SK-N-SH treated with all-trans-retinoic acid at 6 μM for 48 hours (cell line): Measurements from ENCODE around the gene BMPR1B.
A peak's percentile ranks its signal among the peaks of the same experiment; 100 is the strongest.

Experiments
- ATAC-seq: fragments of 200-7000 bp; cut with Tn5 transposase; 3 replicates; pipeline ENCODE4 v1.9.1; 2020; ENCODE audit warnings: mild to moderate bottlenecking, moderate library complexity
- BACH2 ChIP-seq: fragments of 250-450 bp; sonication (Bioruptor Pico); IDR thresholded peaks from 2 replicates; pipeline ENCODE4 v1.9.0; 2021; ENCODE audit warnings: mild to moderate bottlenecking, borderline replicate concordance
- CSDC2 ChIP-seq: fragments of 250-450 bp; sonication (Bioruptor Pico); IDR thresholded peaks from 2 replicates; pipeline ENCODE4 v1.5.0; 2020; ENCODE audit warnings: mild to moderate bottlenecking, moderate library complexity
- GLIS3 ChIP-seq: fragments of 250-450 bp; sonication (Bioruptor Pico); IDR thresholded peaks from 2 replicates; pipeline ENCODE4 v1.5.0; 2020; ENCODE audit warnings: mild to moderate bottlenecking, moderate library complexity
- ISL1 ChIP-seq: fragments of 250-450 bp; sonication (Bioruptor Pico); IDR thresholded peaks from 2 replicates; pipeline ENCODE4 v2.1.2; 2022; ENCODE audit warnings: mild to moderate bottlenecking, moderate library complexity
- OSR1 ChIP-seq: fragments of 250-450 bp; sonication (Bioruptor Pico); IDR thresholded peaks from 2 replicates; pipeline ENCODE4 v1.8.0; 2022; ENCODE audit warnings: moderate library complexity, mild to moderate bottlenecking, inconsistent platforms
- PPARA ChIP-seq: fragments of 250-450 bp; sonication (Bioruptor Pico); IDR thresholded peaks from 2 replicates; pipeline ENCODE4 v1.5.0; 2020; ENCODE audit warnings: mild to moderate bottlenecking, borderline replicate concordance
- RARB ChIP-seq: fragments of 250-450 bp; sonication (Bioruptor Pico); IDR thresholded peaks from 2 replicates; pipeline ENCODE4 v1.8.0; 2021; ENCODE audit warnings: mild to moderate bottlenecking, moderate library complexity
- SNAI2 ChIP-seq: fragments of 250-450 bp; sonication (Bioruptor Pico); IDR thresholded peaks from 2 replicates; pipeline ENCODE4 v1.5.0; 2020; ENCODE audit warnings: mild to moderate bottlenecking, moderate library complexity
- TCF4 ChIP-seq: fragments of 250-450 bp; sonication (Bioruptor Pico); IDR thresholded peaks from 2 replicates; pipeline ENCODE4 v1.8.0; 2021; ENCODE audit warnings: mild to moderate bottlenecking, moderate library complexity, borderline replicate concordance
- TOX ChIP-seq: fragments of 250-450 bp; sonication (Bioruptor Pico); IDR thresholded peaks from 2 replicates; pipeline ENCODE4 v1.8.0; 2021; ENCODE audit warnings: mild to moderate bottlenecking, moderate library complexity, borderline replicate concordance
- ZC3H10 ChIP-seq: fragments of 250-450 bp; sonication (Bioruptor Pico); IDR thresholded peaks from 2 replicates; pipeline ENCODE4 v1.5.1; 2021; ENCODE audit warnings: mild to moderate bottlenecking, moderate library complexity
- ZFP30 ChIP-seq: fragments of 450-650 bp; formaldehyde crosslinking; IDR thresholded peaks from 2 replicates; pipeline ENCODE4 v1.5.0; 2022; ENCODE audit warnings: mild to moderate bottlenecking, moderate library complexity
- ZNF565 ChIP-seq: fragments of 450-650 bp; formaldehyde crosslinking; conservative IDR thresholded peaks from 2 replicates; pipeline ENCODE4 v1.5.0; 2020; ENCODE audit warnings: low read depth, mild to moderate bottlenecking, moderate library complexity
- ZNF70 ChIP-seq: fragments of 450-650 bp; formaldehyde crosslinking; IDR thresholded peaks from 2 replicates; pipeline ENCODE4 v1.5.0; 2020; ENCODE audit warnings: mild to moderate bottlenecking, moderate library complexity
- TF ChIP-seq, protein P1 (sequence below): fragments of 250-450 bp; sonication (Bioruptor Pico); IDR thresholded peaks from 2 replicates; pipeline ENCODE4 v1.5.1; 2020; ENCODE audit warnings: low read depth, mild to moderate bottlenecking, moderate library complexity
- TF ChIP-seq, protein P2 (sequence below): fragments of 250-450 bp; sonication (Bioruptor Pico); IDR thresholded peaks from 2 replicates; pipeline ENCODE4 v1.8.0; 2021; ENCODE audit warnings: low read depth, mild to moderate bottlenecking, moderate library complexity, borderline replicate concordance
- TF ChIP-seq, protein P3 (sequence below): fragments of 250-450 bp; sonication (Bioruptor Pico); IDR thresholded peaks from 2 replicates; pipeline ENCODE4 v1.5.1; 2021; ENCODE audit warnings: mild to moderate bottlenecking, moderate library complexity
- TF ChIP-seq, protein P4 (sequence below): fragments of 250-450 bp; sonication (Bioruptor Pico); IDR thresholded peaks from 2 replicates; pipeline ENCODE4 v1.5.0; 2020; ENCODE audit warnings: mild to moderate bottlenecking, moderate library complexity
- TF ChIP-seq, protein P5 (sequence below): fragments of 250-450 bp; sonication (Bioruptor Pico); IDR thresholded peaks from 2 replicates; pipeline ENCODE4 v1.8.0; 2020; ENCODE audit warnings: mild to moderate bottlenecking, moderate library complexity, borderline replicate concordance

The BMPR1B gene

DNA sequence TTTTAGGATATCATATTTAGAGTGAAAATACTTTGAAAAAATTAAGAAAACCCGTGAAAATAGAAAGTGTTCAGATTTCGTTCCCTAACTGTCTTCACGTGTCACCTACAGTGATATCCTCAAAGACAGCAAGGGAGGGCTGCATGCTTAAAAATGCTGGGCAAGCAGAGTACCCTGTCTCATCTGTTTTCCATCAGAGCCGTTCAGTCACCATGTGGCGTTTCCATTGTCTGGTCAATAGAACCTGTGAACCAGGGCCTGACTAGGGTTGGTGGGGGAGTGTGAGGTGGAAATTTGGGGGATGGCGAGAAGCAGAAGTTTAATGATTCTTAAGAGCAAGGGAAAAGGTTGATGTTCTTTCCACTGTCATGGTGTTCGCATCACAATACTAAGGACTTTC is 173.9 kb downstream of the BMPR1B start (continued):
- TF ChIP-seq, protein P1, sequence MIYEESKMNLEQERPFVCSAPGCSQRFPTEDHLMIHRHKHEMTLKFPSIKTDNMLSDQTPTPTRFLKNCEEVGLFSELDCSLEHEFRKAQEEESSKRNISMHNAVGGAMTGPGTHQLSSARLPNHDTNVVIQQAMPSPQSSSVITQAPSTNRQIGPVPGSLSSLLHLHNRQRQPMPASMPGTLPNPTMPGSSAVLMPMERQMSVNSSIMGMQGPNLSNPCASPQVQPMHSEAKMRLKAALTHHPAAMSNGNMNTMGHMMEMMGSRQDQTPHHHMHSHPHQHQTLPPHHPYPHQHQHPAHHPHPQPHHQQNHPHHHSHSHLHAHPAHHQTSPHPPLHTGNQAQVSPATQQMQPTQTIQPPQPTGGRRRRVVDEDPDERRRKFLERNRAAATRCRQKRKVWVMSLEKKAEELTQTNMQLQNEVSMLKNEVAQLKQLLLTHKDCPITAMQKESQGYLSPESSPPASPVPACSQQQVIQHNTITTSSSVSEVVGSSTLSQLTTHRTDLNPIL (CRISPR knock-in tag), result no peak
- TF ChIP-seq BACH2 (CRISPR knock-in tag), result no peak
- no peak for TF ChIP-seq PPARA (CRISPR knock-in tag)
- TF ChIP-seq TCF4, result no peak
- no peak for TF ChIP-seq GLIS3 (CRISPR knock-in tag)

DNA sequence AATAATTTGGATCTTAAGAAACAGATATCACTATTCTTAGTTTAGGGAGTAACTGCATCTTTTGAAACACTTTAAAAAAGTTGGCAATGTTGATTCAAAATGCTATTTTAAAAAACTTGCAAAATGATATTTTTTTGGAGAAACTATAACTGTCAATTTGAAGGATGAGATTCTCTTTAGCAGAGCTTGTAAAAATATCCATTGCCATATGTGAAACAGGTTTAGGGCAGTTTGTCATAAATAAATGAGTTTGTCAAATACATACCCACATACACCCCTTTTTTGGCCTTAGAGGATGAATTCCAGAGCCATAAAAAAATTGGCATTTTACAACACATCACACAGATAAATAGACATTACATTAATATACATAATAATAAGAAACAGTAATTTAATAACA is 174.6 kb downstream of the BMPR1B start:
- ATAC-seq, result no peak
- TF ChIP-seq, protein P2, sequence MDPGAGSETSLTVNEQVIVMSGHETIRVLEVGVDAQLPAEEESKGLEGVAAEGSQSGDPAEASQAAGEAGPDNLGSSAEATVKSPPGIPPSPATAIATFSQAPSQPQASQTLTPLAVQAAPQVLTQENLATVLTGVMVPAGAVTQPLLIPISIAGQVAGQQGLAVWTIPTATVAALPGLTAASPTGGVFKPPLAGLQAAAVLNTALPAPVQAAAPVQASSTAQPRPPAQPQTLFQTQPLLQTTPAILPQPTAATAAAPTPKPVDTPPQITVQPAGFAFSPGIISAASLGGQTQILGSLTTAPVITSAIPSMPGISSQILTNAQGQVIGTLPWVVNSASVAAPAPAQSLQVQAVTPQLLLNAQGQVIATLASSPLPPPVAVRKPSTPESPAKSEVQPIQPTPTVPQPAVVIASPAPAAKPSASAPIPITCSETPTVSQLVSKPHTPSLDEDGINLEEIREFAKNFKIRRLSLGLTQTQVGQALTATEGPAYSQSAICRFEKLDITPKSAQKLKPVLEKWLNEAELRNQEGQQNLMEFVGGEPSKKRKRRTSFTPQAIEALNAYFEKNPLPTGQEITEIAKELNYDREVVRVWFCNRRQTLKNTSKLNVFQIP, result no peak
- TF ChIP-seq RARB (CRISPR knock-in tag) (no peak), BACH2 (CRISPR knock-in tag) (no peak), ZFP30 (CRISPR knock-in tag) (no peak), PPARA (CRISPR knock-in tag) (no peak), ZNF565 (no peak), ZC3H10 (no peak), CSDC2 (no peak), OSR1 (CRISPR knock-in tag) (no peak), SNAI2 (no peak), TOX (CRISPR knock-in tag) (no peak)
- TF ChIP-seq, protein P3, sequence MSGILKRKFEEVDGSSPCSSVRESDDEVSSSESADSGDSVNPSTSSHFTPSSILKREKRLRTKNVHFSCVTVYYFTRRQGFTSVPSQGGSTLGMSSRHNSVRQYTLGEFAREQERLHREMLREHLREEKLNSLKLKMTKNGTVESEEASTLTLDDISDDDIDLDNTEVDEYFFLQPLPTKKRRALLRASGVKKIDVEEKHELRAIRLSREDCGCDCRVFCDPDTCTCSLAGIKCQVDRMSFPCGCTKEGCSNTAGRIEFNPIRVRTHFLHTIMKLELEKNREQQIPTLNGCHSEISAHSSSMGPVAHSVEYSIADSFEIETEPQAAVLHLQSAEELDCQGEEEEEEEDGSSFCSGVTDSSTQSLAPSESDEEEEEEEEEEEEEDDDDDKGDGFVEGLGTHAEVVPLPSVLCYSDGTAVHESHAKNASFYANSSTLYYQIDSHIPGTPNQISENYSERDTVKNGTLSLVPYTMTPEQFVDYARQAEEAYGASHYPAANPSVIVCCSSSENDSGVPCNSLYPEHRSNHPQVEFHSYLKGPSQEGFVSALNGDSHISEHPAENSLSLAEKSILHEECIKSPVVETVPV (CRISPR knock-in tag), result no peak
- TF ChIP-seq, protein P4, sequence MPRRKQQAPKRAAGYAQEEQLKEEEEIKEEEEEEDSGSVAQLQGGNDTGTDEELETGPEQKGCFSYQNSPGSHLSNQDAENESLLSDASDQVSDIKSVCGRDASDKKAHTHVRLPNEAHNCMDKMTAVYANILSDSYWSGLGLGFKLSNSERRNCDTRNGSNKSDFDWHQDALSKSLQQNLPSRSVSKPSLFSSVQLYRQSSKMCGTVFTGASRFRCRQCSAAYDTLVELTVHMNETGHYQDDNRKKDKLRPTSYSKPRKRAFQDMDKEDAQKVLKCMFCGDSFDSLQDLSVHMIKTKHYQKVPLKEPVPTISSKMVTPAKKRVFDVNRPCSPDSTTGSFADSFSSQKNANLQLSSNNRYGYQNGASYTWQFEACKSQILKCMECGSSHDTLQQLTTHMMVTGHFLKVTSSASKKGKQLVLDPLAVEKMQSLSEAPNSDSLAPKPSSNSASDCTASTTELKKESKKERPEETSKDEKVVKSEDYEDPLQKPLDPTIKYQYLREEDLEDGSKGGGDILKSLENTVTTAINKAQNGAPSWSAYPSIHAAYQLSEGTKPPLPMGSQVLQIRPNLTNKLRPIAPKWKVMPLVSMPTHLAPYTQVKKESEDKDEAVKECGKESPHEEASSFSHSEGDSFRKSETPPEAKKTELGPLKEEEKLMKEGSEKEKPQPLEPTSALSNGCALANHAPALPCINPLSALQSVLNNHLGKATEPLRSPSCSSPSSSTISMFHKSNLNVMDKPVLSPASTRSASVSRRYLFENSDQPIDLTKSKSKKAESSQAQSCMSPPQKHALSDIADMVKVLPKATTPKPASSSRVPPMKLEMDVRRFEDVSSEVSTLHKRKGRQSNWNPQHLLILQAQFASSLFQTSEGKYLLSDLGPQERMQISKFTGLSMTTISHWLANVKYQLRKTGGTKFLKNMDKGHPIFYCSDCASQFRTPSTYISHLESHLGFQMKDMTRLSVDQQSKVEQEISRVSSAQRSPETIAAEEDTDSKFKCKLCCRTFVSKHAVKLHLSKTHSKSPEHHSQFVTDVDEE, result no peak

DNA sequence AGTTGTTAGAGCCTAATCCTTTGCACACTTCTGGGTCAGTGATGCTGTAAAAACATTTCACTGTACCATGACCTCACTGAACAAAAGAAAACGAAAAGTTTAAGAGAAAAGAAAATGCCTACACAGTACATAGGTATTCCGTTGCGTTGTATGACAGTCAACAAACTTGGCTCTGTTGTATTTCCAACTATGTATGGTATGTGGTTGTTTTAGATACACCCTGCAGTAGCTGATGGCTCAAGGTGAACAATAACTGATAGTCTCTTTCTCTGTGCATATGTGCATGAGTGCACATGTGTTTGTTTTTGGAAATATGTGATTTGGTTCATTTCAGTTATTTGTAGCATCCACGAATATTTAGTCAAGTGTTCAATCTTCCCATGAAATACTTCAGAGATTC is 176.0 kb downstream of the BMPR1B start:
- peak; percentile 50 for ATAC-seq
- TF ChIP-seq, protein P5, sequence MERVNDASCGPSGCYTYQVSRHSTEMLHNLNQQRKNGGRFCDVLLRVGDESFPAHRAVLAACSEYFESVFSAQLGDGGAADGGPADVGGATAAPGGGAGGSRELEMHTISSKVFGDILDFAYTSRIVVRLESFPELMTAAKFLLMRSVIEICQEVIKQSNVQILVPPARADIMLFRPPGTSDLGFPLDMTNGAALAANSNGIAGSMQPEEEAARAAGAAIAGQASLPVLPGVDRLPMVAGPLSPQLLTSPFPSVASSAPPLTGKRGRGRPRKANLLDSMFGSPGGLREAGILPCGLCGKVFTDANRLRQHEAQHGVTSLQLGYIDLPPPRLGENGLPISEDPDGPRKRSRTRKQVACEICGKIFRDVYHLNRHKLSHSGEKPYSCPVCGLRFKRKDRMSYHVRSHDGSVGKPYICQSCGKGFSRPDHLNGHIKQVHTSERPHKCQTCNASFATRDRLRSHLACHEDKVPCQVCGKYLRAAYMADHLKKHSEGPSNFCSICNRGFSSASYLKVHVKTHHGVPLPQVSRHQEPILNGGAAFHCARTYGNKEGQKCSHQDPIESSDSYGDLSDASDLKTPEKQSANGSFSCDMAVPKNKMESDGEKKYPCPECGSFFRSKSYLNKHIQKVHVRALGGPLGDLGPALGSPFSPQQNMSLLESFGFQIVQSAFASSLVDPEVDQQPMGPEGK, result no peak
- TF ChIP-seq OSR1 (CRISPR knock-in tag) (no peak), GLIS3 (CRISPR knock-in tag) (no peak), RARB (CRISPR knock-in tag) (no peak), ZNF70 (CRISPR knock-in tag) (no peak), TOX (CRISPR knock-in tag) (no peak), ISL1 (CRISPR knock-in tag) (no peak)
- TF ChIP-seq, protein P3 (CRISPR knock-in tag), result no peak
